ENCODE results near the gene CUX1.
"Not testable (repeated sequence)": the region's sequence is repeated elsewhere in the genome, so short reads cannot be mapped to it uniquely, and the experiment has no call there.

CUX1 gene

DNA sequence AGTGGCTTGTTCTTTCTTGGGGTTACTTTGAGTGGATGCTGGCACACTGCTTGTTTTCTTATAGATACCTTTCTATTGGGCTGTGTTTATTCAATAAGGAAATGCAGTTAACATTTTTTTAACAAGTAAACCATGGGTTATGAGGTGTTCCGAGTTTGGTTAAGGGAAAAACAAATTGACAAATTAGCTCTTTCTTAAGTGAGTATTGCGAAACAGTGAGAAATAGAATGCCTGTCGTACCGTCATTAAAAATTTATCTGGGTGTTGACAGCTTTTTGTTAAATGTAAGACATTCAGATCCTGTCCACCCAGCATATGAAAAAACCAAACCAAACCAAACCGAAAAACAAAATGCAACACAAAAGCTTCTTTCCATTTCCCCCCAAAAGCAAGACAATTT lies 6.2 kb downstream of the CUX1 start:
- FAIRE-seq (no peak), DNase-seq (ENCODE audit: insufficient read length, low spot score) (no peak)

DNA sequence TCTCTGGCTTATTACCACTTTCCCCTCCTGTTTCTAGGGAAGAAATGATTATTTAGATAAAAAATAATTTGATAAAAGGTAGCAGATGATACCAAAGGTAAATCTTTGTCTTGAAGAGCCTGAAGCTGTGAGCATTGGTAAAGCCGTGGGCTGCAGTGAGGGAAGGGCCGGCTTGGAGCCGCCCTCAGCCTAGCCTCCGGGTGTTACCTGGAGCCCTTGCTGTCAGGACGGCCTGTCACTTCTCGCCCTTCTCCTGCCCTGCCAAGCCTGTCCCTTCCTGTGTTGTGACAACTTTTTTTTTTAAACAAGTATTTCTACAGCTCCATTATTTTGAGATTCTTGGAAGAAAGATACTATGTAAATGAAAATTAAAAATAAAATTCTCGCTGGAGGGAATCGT lies 7.0 kb downstream of the CUX1 start:
- FAIRE-seq (no peak), DNase-seq (ENCODE audit: insufficient read length, low spot score) (no peak)

DNA sequence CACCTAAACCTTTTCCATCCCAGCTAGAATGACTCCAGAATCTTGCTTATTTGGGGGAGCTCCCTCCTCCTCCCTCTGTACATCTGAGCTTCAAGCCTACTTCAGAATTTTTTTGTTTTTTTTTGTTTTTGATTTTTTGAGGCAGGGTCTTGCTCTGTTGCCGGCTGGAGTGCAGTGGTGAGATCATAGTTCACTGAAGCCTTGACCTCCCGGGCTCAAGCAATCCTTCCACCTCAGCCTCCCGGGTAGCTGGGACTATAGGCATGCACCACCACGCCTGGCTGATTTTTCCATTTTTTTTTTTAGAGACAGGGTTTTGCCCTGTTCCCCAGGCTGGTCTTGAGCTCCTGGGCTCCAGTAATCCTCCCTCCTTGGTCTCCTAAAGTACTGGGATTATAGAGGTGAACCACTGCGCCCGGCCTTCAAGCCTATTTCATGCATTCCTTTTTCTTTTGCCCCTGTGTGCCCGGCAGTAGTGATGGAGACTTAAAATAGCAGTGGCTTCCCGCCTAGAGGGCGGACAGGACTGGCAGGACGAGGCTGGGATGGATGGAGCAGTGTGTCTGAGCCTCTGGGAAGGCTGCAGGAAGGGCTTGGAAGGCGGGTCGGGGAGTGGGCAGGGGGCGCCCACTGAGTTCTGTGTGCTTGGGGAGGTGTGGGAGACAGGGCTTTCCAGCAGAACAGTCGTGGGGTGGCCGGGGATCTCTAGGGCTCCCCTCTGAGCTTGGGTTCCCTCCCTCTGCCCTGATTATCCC lies 8.8 kb downstream of the CUX1 start:
- no peak for FAIRE-seq
- no peak for DNase-seq (ENCODE audit: insufficient read length, low spot score)

DNA sequence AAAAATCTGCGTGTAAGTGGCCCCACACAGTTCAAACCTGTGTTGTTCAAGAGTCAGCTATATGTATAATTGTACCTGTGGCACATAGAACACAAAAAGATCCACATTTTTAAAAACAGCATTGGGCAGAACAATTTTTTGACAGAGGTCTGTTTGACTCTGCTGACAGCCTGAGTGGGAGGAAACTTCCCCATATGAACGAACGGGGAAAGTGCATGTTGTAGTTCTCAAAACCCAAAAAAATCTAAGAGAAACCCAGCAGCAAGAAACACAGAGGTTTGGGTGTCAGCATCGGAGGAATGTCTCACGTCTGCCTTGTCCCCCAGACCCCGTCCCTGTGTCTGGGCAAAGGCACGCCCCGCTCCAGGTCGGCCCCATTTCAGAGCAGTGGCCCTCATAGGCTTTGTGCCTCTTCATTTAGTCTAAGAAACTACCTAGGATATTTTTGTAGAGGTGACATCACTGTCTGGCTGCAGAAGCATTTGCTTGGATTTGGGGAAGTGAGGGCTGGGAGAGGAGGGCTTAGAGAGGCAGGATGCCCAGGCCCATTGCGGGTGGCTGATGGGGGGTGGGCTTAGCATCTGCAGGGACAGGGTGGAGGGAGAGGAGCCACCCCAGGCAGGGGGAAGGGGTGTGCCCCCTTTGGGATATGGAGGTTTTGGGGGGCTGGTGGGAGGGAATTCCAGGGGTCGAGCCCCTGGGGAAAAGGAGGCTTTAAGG lies 11.0 kb downstream of the CUX1 start:
- no peak for DNase-seq (ENCODE audit: insufficient read length, low spot score)
- FAIRE-seq: no peak

DNA sequence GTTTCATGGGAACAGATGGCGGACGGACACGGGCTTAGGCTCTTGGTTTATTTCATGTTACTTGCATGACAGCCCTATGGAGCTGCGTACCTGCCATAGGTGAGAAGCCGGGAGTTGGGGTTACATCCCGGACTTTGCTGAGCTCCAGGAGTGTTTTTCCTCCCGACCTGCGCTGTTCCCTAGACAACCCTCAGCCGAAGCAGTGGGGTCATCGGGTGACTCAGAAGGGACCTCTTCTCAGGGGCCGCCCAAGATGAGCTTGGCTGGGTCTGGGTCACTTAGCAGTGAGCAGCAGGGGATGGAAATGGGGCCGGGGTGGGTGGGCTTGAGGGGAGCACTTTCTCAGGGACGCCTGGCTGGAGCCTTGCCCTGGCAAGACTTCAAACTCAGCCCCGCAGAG lies 11.9 kb downstream of the CUX1 start:
- FAIRE-seq (no peak), DNase-seq (ENCODE audit: insufficient read length, low spot score) (no peak)

DNA sequence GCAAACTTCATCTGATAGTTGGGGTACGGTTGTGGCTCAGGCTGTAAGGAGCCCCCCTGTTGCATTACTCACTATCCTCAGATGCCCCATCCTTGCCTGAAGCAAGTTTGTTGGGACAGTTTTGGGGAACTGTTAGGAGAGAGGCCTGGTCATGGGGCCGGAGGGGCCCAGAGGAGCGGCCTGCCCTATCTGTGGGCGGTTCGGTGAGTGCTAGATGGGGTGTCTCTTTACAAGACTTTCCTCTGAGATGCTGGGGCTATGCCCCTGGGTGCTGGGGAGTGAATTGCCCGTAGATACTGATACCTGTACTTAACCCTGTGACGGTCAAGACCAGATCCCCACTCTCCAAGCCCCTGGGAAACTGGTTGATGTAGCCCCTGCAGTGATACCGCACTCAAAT lies 12.4 kb downstream of the CUX1 start:
- FAIRE-seq (no peak), DNase-seq (ENCODE audit: insufficient read length, low spot score) (no peak)

DNA sequence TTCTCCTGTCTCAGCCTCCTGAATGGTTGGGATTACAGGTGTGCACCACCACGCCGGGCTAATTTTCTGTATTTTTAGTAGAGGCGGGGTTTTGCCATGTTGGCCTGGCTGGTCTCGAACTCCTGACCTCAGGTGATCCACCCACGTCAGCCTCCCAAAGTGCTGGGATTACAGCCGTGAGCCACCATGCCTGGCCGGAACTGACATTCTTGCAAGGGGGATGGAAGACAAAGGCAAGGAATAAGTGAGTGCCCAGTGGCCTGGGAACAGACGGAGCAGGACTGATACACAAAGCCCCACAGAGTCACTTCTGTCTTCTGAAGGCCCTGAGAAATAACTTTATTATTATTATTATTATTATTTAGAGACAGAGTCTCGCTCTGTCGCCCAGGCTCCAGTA lies 14.0 kb downstream of the CUX1 start:
- DNase-seq (ENCODE audit: insufficient read length, low spot score); FAIRE-seq: not testable (repeated sequence)

DNA sequence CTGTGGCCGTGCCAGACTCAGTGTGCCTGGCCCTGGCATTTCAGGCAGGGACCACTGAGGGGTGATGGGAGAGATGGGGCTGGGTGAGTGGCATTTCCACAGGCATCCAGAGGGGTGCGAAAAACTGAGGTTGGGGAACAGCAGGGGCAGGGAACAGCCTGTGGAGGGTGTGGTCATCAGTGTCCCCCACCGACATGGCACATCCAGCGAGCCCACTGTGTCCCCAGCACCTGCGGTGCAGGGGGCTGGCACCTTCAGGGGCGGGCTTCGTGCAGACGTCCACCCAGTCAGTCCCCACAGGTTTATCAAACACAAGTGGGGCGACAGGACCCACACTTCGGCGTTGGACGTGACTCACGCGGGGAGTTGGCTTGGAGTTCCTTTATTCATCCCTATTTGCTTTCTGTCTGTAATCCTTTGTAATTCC lies 14.8 kb downstream of the CUX1 start:
- FAIRE-seq (no peak), DNase-seq (ENCODE audit: insufficient read length, low spot score) (no peak)

DNA sequence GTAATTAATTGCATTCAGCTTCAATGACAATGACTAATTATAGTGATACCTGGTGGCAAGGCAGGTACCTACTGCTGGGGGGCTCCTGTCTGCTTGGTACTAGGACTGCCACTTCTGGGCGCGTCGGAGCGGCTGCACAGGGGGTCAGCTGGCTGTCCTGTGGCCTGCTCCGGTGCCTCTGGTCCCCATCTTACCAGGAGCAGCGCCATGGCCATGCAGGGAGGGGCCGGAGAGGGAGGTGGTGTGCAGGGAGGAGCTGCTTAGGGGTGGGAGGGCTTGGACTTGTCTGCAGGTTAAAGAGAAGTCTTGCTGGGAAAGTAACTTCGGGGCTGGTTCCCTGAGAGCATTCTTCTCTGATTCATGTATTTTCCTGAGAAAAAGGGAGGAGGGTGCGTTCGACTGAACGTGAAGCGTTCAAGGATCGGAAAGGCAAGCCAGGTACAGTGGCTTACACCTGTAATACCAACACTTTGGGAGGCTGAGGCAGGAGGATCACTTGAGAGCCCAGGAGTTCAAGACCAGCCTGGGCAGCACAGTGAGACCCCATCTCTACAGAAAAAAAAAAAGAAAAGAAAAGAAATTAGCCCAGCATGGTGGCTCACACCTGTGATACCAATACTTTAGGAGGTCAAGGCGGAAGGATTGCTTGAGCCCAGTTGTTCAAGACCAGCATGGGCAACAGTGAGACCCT lies 15.4 kb downstream of the CUX1 start:
- FAIRE-seq: no peak
- DNase-seq (ENCODE audit: insufficient read length, low spot score): no peak

DNA sequence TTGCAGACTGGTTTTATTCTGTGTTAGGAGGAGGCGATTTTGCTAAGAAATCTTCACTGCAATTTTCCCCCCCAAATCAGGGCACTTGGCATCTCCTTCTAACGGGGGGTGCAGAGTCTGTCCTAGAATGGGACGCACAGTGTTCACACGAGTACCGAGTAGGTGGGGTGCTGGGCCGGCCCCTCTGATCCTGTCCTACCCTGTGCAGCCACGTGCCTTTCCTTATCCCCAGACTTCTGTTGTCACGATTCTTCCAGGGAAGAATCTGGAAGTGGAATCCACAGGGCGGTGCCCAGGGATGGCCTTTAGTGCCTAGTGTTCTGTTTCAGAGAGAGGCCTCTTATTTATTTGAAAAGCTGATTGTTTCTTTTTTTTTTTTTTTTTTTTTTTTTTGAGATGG lies 16.4 kb downstream of the CUX1 start:
- DNase-seq (ENCODE audit: insufficient read length, low spot score): no peak
- FAIRE-seq: no peak

DNA sequence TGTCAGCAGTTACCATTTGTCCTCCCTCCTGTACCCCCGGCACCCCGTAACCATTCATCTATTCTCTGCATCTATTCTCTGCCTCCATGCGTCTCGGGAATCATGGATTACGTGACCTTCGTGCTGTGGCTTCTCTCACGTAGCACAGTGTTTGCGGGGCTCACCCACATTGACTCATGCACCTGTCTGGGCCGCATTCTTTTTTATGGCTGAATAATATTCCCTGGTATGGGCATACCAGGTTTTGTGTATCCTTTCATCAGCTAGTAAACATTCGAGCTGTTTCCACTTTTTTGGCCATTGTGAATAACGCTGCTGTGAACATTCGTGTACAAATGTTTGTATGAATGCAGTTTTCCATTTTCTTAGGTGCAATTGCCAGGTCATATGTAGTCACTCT lies 17.7 kb downstream of the CUX1 start:
- DNase-seq (ENCODE audit: insufficient read length, low spot score) (no peak), FAIRE-seq (no peak)

DNA sequence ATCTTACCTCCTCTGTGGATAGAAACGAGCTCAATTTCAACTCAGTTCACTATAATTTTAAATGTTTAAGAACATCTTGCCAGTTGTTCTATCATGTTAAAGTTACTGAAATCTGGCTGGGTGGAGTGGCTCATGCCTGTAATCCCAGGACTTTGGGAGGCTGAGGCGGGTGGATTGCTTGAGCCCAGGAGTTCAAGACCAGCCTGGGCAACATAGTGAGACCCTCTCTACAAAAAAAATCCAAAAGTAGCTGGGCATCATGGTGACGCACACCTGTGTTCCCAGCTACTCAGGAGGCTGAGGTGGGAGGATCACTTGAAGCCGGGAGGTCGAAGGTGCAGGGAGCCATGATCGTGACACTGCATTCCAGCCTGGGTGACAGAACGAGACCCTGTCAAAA lies 20.0 kb downstream of the CUX1 start:
- FAIRE-seq; DNase-seq (ENCODE audit: insufficient read length, low spot score): not testable (repeated sequence)

DNA sequence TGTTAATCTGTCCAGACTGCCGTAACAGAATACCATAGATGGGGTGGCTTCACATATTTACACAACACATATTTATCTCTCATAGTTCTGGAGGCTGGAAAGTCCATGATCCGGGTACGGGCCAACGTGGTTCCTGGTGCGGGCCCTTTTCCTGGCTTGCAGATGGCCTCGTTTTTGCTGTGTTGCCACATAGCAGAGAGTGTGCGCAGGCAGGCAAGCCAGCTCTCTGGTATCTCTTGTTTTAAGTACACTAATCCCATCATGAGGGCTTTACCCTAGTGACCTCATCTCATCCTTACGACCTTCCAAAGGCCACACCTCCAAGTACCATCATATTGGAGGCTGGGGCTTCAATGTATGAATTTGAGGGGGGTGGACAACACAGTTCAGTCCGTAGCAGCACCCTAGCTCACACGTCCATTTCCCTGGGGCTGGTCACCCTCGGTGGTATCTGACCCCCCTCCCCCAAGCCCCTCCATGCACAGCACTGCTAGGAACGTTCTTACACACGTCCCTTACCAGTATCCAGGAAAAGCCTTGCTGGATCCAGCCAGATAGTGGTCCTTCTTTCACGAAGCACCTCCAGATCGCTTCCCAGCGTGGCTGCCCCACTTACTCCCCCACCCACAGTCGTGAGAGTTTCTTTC lies 21.5 kb downstream of the CUX1 start:
- FAIRE-seq (no peak), DNase-seq (ENCODE audit: insufficient read length, low spot score) (no peak)

DNA sequence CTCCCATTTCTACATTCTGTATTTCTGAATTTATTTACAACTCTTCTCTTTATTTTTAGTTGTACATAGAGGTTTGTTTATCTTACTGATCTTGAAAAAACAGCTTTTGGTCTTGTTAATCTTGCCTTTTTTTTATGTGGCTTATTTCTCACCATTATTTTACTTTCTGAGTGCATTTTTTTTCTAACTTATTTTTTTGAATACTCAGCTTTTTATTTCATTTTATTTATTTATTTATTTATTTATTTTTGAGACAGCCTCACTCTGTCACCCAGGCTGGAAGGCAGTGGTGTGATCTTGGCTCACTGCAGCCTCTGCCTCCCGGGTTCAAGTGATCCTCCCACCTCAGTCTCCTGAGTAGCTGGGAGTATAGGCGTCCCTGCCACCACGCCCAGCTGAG lies 23.9 kb downstream of the CUX1 start:
- FAIRE-seq (no peak), DNase-seq (ENCODE audit: insufficient read length, low spot score) (no peak)

DNA sequence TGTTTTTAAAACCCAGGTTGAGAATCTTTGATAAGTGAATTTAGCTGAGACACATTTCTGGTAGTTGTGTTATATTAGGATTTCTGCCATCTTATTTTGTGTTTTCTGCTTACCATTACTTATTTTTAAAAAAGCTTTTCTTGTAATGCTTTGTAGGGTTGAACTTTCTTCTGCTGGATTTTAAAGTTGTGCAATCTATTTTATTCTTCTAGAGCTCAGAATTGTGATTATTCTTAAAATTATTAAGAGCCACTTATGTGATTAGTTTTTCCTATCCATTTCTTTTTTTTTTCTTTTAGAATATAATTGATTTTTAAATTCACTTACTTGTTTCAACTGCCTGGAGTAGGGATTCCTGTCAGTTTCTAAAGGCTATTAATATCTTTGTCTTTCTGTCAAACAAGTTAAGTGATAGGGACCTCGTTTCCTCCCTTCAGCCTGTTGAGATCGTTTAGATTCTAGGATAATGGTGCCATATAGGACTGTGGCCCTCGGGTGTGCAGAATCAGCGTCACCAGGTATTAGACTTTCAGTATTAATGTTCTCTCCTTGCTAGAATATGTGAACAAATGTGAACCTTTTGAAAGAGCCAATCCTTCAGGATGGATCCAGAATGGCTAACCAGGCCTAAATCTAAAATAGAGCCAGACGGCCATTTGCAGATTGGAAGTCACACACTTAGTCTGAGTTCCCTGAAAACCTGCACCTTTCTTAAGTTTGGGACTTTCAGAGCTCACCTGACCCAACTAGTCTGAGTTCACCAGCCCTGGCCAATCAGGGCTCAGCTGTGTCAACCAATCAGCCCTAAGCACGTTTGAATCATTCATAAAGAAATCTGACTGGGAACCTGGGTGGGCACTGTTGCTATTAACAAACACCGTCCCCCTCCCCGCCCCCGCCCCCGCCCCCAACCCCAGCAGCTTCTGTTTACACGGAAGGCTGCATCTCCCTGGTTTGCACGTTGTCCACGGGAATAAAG lies 26.2 kb downstream of the CUX1 start:
- no peak for DNase-seq (ENCODE audit: insufficient read length, low spot score)
- FAIRE-seq: no peak

DNA sequence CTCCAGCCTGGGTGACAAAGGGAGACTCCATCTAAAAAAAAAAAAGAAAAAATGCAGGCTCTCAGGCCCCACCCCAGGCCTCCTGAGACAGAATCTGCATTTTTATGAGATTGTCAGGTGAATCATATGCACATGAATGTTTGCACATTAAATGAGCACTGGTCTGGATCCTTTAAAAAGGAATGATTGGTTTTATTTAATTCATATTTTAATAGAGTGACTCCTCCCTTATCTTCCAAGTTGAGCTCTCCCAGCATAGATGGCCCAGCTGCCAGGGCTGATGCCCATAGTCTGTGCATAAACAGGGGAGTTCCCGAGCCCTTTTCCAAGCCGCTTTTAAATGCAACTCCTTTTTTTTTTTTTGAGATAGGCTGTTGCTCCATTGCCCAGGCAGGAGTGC lies 28.5 kb downstream of the CUX1 start:
- FAIRE-seq: no peak

DNA sequence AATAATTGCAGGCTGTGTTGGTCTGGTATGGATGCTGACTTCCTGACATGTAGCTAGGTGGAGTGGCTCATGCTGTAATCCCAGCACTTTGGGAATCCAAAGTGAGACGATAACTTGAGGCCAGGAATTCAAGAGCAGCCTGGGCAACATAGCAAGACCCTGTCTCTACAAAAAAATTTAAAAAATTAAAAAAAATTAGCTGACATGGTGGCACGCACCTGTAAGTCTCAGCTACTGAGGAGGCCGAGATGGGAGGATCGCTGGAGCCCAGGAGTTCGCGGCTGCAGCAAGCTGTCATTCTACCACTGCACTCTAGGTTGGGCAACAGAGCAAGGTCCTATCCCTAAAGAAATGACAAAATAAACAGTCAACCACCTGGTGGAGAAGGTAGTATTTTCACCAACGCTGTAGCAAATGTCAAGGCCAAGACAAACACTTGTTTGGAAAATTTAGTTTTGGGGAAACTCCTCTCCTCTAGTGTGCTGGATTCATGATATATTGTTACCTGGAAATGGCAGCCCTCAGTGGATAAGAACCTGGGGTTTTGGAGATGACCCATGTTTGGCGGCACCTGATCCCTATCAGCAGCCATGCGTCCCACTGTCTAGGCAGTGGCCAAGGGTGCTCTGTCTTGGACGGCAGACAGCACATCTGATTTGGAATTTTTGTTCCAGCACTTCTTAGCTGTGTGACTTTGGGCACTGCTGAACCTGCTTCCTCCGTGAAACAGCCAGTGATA lies 29.5 kb downstream of the CUX1 start:
- no peak for DNase-seq (ENCODE audit: insufficient read length, low spot score)
- FAIRE-seq: no peak

More for the DNA sequence above, 28.5 kb downstream of the CUX1 start:
- DNase-seq (ENCODE audit: insufficient read length, low spot score): no peak

DNA sequence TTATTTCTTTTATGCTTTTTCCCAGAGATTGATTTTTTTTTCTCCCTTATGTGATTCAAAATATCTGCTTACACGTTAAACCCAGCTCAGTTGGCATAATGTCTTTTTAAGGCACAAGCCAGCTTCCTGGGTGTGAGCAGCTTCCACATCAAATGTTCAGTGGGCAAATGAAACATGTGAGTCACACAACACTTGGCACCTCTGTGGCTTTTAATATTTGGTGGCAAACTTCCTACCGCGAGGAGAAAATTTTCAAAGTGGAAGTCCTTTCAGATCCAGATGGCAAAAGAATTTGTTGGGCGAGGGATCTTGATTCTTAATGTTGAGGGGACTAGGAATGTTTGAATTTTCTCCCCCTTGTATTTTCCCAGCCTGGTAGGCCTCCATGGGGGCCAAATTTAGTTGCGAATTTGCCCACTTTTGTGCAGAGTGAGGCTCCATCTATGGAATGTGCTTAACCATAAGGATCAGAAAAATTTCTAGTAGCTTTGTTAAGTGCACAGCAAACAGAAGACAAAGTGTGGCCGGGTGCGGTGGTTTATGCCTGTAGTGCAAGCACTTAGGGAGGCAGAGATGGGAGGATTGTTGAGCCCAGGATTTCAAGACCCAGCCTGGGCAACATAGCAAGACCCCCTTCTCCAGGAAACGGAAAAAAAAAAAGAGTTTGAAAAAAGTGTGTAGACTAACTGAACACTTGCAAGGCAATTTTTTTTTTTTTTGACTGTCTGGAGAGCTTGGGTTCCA lies 31.0 kb downstream of the CUX1 start:
- DNase-seq (ENCODE audit: insufficient read length, low spot score) (no peak), FAIRE-seq (no peak)

DNA sequence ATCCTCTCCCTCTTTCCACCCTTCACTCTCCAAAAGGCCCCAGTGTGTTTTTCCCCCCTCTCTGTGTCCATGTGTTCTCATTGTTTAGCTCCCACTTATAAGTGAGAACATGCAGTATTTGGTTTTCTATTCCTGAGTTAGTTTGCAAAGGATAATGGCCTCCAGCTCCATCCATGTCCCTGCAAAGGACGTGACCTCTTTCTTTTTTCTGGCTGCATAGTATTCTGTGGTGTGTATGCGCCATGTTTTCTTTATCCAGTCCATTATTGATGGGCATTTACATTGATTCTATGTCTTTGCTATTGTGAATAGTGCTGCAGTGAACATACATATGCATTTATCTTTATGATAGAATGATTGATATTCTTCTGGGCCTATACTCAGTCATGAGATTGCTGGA lies 31.9 kb downstream of the CUX1 start:
- DNase-seq (ENCODE audit: insufficient read length, low spot score); FAIRE-seq: not testable (repeated sequence)
